ENCODE data around the gene ARRB2.

ARRB2 gene

DNA sequence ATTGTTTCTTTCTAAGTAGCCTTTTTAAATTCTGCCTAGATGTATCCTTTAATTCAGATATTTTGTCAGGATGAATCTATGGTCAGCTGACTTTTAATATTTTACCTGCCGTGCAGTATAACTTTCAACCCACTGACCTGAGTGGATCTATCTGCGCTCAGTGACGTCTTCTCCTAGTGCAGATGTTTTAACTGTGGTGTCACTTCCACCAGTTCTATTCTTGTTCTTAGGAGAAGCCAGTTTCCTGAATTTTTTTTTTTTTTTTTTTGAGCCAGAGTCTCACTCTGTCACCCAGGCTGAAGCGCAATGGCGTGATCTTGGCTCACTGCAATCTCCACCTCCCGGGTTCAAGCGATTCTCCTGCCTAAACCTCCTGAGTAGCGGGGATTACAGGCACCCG lies 56.3 kb downstream of the ARRB2 start:
- no peak for DNase-seq

- no peak for DNase-seq
Measured at GRCh38 chr17:4768298-4768697, 57.9 kb downstream of the ARRB2 start.

- no peak for DNase-seq
Measured at GRCh38 chr17:4769628-4770027, 59.2 kb downstream of the ARRB2 start.

Measured in effector CD8-positive, alpha-beta T cell (primary cell).